Peyer's patch (tissue), 4 donors: ENCODE results near the gene CXCL3.

Source experiments
- POLR2A ChIP-seq, 2 donors: fragments of 450-650 bp; IDR thresholded peaks; one replicate each; pipeline ENCODE4 v1.5.1; 2017; ENCODE audit warnings: antibody characterized with exemption in 2 of 2, mild to moderate bottlenecking in 2 of 2, moderate library complexity in 2 of 2
- TF ChIP-seq, protein P1 (sequence below), 6 experiments: fragments of 450-650 bp in 4 of 6; fragments of 200-600 bp in 2 of 6; sonication (generic) in 1 of 6; IDR thresholded peaks; one replicate each; pipeline ENCODE4 v1.5.1; 2017 to 2019; ENCODE audit warnings: antibody characterized with exemption in 6 of 6, mild to moderate bottlenecking in 3 of 6, moderate library complexity in 1 of 6

DNA sequence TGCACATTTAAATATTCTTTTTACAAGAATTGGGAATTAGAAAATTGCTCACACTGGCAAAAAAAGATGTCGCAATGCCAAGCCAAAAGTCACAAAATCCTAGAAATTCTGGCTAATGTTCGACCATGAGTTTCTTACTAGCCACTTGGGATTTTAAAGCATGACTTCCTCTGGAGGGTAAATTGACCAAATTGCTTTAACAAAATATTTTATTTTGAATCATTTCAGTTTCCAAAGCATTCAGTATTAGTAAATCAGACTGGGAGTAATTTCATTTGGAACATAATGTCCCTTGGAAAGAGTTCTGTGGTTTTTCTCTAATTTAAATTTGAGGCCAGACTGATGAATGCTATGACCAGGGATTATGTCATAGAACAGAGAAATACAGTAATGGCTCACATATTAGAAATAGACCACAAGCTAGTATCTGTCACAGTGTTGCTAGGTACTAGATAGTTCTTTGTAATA lies 32.4 kb downstream of the CXCL3 start:
- TF ChIP-seq, protein P1, sequence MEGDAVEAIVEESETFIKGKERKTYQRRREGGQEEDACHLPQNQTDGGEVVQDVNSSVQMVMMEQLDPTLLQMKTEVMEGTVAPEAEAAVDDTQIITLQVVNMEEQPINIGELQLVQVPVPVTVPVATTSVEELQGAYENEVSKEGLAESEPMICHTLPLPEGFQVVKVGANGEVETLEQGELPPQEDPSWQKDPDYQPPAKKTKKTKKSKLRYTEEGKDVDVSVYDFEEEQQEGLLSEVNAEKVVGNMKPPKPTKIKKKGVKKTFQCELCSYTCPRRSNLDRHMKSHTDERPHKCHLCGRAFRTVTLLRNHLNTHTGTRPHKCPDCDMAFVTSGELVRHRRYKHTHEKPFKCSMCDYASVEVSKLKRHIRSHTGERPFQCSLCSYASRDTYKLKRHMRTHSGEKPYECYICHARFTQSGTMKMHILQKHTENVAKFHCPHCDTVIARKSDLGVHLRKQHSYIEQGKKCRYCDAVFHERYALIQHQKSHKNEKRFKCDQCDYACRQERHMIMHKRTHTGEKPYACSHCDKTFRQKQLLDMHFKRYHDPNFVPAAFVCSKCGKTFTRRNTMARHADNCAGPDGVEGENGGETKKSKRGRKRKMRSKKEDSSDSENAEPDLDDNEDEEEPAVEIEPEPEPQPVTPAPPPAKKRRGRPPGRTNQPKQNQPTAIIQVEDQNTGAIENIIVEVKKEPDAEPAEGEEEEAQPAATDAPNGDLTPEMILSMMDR (IDR thresholded peaks at IDR 0.05): no peak
- no peak for TF ChIP-seq POLR2A (IDR thresholded peaks at IDR 0.05)
